Transverse colon (tissue), 4 donors: ENCODE results near the gene GRIK4.

Experiments
- EP300 ChIP-seq: sonication (generic); formaldehyde crosslinking; IDR thresholded peaks from one replicate; pipeline ENCODE4 v1.6.1; 2017; ENCODE audit warnings: antibody characterized with exemption, low read depth
- POLR2A ChIP-seq: fragments of 450-650 bp; IDR thresholded peaks from one replicate; pipeline ENCODE4 v1.6.1; 2016; ENCODE audit warnings: antibody characterized with exemption, mild to moderate bottlenecking, moderate library complexity
- POLR2AphosphoS5 ChIP-seq, 3 donors: sonication (generic); formaldehyde crosslinking; IDR thresholded peaks; one replicate each; pipeline ENCODE4 v1.6.1; 2016; ENCODE audit warnings: antibody characterized with exemption in 3 of 3
- TF ChIP-seq, protein P1 (sequence below), 5 experiments: fragments of 200-600 bp in 3 of 5; fragments of 450-650 bp in 2 of 5; sonication (generic) in 3 of 5; IDR thresholded peaks; 1 replicate in 2 of 5; 2 replicates in 3 of 5; pipeline ENCODE4 v1.5.1; 2016 to 2017; ENCODE audit warnings: antibody characterized with exemption in 5 of 5, inconsistent platforms in 3 of 5, mild to moderate bottlenecking in 2 of 5, moderate library complexity in 1 of 5

DNA sequence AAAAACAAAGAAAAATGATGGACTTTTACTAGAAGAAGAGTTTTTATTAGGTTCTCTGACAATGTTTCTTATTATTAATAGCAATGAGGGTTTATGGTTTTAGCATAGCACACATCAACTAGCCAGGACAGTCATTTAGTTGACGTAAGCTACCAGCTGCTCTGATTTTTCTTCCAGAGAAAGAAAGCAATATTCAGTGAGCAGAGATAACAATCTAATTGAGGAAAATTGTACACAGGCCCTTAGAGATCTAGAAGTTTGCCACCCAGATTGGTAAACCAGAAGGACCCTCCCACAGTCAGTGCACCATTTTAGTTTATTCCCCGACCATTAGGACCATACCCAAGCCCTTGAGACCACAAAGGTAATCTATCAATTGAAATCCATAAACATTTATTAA, 483.6 kb downstream of the GRIK4 start:
- no peak for TF ChIP-seq POLR2AphosphoS5 (IDR thresholded peaks at IDR 0.05)
- TF ChIP-seq, protein P1, sequence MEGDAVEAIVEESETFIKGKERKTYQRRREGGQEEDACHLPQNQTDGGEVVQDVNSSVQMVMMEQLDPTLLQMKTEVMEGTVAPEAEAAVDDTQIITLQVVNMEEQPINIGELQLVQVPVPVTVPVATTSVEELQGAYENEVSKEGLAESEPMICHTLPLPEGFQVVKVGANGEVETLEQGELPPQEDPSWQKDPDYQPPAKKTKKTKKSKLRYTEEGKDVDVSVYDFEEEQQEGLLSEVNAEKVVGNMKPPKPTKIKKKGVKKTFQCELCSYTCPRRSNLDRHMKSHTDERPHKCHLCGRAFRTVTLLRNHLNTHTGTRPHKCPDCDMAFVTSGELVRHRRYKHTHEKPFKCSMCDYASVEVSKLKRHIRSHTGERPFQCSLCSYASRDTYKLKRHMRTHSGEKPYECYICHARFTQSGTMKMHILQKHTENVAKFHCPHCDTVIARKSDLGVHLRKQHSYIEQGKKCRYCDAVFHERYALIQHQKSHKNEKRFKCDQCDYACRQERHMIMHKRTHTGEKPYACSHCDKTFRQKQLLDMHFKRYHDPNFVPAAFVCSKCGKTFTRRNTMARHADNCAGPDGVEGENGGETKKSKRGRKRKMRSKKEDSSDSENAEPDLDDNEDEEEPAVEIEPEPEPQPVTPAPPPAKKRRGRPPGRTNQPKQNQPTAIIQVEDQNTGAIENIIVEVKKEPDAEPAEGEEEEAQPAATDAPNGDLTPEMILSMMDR (IDR thresholded peaks at IDR 0.05), result no peak
- no peak for TF ChIP-seq POLR2A
- TF ChIP-seq EP300, result no peak
